ENCODE results near the gene WNT5B. TPM values are rescaled to one million over a fixed set of nuclear protein-coding genes. Genes with fewer than 3 reads are reported as not detected.

Gene WNT5B
- total and polyA plus RNA-seq, 9 of the 15 experiments (the other 6 are each of a cell fraction or from before 2014, with no cell fraction given): 0.42 to 16.8 (median 5.4) TPM

DNA sequence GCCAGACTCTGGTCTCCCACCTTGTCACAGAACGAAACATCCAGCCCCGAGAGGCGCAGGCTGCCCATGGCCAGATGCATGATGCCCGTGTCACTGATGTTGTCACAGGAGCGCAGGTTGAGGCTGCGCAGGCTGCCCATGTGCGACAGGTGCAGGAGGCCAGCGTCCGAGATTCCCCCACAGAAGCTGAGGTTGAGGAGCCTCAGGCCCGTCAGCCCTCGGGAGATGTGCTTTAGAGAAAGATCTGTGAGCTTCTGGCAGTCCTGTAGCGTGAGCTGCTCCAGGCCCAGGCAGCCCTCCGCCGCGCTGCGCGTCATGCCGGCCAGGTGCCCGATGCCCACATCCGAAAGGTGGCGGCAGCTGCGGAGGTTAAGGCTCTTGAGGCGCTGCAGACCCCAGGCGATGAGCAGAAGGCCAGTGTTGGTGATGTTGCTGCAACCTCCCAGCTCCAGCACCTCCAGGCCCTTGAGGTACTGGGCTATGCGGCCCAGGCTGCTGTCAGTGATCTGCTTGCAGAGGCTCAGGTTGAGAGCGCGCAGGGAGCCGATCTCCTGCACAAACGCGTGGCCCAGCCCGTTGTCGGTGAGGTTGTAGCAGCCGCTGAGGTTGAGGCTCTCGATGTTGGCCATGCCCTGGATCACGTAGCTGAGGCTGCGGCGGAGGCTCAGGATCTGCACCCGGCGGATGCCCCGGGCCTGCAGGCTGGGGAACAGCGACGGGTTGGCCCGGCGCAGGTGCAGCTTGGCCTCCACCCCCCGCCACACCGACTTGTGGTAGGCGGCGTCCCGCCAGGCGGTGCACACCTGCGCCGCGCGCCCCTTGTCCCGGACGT lies 35.6 kb upstream of the WNT5B start (continued):
- TF ChIP-seq, protein P1, sequence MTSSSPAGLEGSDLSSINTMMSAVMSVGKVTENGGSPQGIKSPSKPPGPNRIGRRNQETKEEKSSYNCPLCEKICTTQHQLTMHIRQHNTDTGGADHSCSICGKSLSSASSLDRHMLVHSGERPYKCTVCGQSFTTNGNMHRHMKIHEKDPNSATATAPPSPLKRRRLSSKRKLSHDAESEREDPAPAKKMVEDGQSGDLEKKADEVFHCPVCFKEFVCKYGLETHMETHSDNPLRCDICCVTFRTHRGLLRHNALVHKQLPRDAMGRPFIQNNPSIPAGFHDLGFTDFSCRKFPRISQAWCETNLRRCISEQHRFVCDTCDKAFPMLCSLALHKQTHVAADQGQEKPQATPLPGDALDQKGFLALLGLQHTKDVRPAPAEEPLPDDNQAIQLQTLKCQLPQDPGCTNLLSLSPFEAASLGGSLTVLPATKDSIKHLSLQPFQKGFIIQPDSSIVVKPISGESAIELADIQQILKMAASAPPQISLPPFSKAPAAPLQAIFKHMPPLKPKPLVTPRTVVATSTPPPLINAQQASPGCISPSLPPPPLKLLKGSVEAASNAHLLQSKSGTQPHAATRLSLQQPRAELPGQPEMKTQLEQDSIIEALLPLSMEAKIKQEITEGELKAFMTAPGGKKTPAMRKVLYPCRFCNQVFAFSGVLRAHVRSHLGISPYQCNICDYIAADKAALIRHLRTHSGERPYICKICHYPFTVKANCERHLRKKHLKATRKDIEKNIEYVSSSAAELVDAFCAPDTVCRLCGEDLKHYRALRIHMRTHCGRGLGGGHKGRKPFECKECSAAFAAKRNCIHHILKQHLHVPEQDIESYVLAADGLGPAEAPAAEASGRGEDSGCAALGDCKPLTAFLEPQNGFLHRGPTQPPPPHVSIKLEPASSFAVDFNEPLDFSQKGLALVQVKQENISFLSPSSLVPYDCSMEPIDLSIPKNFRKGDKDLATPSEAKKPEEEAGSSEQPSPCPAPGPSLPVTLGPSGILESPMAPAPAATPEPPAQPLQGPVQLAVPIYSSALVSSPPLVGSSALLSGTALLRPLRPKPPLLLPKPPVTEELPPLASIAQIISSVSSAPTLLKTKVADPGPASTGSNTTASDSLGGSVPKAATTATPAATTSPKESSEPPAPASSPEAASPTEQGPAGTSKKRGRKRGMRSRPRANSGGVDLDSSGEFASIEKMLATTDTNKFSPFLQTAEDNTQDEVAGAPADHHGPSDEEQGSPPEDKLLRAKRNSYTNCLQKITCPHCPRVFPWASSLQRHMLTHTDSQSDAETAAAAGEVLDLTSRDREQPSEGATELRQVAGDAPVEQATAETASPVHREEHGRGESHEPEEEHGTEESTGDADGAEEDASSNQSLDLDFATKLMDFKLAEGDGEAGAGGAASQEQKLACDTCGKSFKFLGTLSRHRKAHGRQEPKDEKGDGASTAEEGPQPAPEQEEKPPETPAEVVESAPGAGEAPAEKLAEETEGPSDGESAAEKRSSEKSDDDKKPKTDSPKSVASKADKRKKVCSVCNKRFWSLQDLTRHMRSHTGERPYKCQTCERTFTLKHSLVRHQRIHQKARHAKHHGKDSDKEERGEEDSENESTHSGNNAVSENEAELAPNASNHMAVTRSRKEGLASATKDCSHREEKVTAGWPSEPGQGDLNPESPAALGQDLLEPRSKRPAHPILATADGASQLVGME (CRISPR knock-in tag; IDR thresholded peaks at IDR 0.05): no peak
- TF ChIP-seq, protein P2, sequence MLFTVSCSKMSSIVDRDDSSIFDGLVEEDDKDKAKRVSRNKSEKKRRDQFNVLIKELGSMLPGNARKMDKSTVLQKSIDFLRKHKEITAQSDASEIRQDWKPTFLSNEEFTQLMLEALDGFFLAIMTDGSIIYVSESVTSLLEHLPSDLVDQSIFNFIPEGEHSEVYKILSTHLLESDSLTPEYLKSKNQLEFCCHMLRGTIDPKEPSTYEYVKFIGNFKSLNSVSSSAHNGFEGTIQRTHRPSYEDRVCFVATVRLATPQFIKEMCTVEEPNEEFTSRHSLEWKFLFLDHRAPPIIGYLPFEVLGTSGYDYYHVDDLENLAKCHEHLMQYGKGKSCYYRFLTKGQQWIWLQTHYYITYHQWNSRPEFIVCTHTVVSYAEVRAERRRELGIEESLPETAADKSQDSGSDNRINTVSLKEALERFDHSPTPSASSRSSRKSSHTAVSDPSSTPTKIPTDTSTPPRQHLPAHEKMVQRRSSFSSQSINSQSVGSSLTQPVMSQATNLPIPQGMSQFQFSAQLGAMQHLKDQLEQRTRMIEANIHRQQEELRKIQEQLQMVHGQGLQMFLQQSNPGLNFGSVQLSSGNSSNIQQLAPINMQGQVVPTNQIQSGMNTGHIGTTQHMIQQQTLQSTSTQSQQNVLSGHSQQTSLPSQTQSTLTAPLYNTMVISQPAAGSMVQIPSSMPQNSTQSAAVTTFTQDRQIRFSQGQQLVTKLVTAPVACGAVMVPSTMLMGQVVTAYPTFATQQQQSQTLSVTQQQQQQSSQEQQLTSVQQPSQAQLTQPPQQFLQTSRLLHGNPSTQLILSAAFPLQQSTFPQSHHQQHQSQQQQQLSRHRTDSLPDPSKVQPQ (CRISPR knock-in tag; IDR thresholded peaks at IDR 0.05; ENCODE audit: borderline replicate concordance): no peak
- TF ChIP-seq, protein P3, sequence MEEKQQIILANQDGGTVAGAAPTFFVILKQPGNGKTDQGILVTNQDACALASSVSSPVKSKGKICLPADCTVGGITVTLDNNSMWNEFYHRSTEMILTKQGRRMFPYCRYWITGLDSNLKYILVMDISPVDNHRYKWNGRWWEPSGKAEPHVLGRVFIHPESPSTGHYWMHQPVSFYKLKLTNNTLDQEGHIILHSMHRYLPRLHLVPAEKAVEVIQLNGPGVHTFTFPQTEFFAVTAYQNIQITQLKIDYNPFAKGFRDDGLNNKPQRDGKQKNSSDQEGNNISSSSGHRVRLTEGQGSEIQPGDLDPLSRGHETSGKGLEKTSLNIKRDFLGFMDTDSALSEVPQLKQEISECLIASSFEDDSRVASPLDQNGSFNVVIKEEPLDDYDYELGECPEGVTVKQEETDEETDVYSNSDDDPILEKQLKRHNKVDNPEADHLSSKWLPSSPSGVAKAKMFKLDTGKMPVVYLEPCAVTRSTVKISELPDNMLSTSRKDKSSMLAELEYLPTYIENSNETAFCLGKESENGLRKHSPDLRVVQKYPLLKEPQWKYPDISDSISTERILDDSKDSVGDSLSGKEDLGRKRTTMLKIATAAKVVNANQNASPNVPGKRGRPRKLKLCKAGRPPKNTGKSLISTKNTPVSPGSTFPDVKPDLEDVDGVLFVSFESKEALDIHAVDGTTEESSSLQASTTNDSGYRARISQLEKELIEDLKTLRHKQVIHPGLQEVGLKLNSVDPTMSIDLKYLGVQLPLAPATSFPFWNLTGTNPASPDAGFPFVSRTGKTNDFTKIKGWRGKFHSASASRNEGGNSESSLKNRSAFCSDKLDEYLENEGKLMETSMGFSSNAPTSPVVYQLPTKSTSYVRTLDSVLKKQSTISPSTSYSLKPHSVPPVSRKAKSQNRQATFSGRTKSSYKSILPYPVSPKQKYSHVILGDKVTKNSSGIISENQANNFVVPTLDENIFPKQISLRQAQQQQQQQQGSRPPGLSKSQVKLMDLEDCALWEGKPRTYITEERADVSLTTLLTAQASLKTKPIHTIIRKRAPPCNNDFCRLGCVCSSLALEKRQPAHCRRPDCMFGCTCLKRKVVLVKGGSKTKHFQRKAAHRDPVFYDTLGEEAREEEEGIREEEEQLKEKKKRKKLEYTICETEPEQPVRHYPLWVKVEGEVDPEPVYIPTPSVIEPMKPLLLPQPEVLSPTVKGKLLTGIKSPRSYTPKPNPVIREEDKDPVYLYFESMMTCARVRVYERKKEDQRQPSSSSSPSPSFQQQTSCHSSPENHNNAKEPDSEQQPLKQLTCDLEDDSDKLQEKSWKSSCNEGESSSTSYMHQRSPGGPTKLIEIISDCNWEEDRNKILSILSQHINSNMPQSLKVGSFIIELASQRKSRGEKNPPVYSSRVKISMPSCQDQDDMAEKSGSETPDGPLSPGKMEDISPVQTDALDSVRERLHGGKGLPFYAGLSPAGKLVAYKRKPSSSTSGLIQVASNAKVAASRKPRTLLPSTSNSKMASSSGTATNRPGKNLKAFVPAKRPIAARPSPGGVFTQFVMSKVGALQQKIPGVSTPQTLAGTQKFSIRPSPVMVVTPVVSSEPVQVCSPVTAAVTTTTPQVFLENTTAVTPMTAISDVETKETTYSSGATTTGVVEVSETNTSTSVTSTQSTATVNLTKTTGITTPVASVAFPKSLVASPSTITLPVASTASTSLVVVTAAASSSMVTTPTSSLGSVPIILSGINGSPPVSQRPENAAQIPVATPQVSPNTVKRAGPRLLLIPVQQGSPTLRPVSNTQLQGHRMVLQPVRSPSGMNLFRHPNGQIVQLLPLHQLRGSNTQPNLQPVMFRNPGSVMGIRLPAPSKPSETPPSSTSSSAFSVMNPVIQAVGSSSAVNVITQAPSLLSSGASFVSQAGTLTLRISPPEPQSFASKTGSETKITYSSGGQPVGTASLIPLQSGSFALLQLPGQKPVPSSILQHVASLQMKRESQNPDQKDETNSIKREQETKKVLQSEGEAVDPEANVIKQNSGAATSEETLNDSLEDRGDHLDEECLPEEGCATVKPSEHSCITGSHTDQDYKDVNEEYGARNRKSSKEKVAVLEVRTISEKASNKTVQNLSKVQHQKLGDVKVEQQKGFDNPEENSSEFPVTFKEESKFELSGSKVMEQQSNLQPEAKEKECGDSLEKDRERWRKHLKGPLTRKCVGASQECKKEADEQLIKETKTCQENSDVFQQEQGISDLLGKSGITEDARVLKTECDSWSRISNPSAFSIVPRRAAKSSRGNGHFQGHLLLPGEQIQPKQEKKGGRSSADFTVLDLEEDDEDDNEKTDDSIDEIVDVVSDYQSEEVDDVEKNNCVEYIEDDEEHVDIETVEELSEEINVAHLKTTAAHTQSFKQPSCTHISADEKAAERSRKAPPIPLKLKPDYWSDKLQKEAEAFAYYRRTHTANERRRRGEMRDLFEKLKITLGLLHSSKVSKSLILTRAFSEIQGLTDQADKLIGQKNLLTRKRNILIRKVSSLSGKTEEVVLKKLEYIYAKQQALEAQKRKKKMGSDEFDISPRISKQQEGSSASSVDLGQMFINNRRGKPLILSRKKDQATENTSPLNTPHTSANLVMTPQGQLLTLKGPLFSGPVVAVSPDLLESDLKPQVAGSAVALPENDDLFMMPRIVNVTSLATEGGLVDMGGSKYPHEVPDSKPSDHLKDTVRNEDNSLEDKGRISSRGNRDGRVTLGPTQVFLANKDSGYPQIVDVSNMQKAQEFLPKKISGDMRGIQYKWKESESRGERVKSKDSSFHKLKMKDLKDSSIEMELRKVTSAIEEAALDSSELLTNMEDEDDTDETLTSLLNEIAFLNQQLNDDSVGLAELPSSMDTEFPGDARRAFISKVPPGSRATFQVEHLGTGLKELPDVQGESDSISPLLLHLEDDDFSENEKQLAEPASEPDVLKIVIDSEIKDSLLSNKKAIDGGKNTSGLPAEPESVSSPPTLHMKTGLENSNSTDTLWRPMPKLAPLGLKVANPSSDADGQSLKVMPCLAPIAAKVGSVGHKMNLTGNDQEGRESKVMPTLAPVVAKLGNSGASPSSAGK (IDR thresholded peaks at IDR 0.05): peak; percentile 55; the same call in 1 of the 2 replicates
- TF ChIP-seq TCF7L2 (IDR thresholded peaks at IDR 0.05; ENCODE audit: low read depth, low read length): no peak
- TF ChIP-seq CTBP1 (IDR thresholded peaks at IDR 0.05; ENCODE audit: borderline replicate concordance): peak; percentile 35; the same call in 1 of the 2 replicates

All from K562 (cell line).